Measurements from ENCODE around the gene CDK19.

- TF ChIP-seq CTCF (IDR thresholded peaks at IDR 0.05; ENCODE audit: low read length), result no peak
- no peak for TF ChIP-seq EZH2 (IDR thresholded peaks at IDR 0.05; ENCODE audit: borderline replicate concordance, low read length)
These were observed 73.8 kb downstream of the CDK19 start for GRCh38 chr6:110741517-110741916.

All from OCI-LY1 (cell line).